Mucosa of stomach (tissue), 1 donor: Measurements from ENCODE around the gene KLHL8.

ENCODE experiments used
- H3K27me3 ChIP-seq: one replicate; pipeline ENCODE4 v1.7.0; 2013; ENCODE audit warnings: mild to moderate bottlenecking, low read length; ENCODE audit not compliant: control insufficient read depth, insufficient read depth
- H3K36me3 ChIP-seq: one replicate; pipeline ENCODE4 v1.7.0; 2013; ENCODE audit warnings: low read length; ENCODE audit not compliant: control insufficient read depth, insufficient read depth
- H3K4me1 ChIP-seq: one replicate; pipeline ENCODE4 v1.7.0; 2013; ENCODE audit warnings: mild to moderate bottlenecking, low read length; ENCODE audit not compliant: control insufficient read depth, insufficient read depth
- H3K4me3 ChIP-seq: one replicate; pipeline ENCODE4 v1.7.0; 2013; ENCODE audit warnings: low read length
- H3K9ac ChIP-seq: one replicate; pipeline ENCODE4 v1.7.0; 2013; ENCODE audit warnings: mild to moderate bottlenecking, low read length, moderate library complexity
- H3K9me3 ChIP-seq: one replicate; pipeline ENCODE4 v1.7.0; 2013; ENCODE audit warnings: mild to moderate bottlenecking, low read length, moderate library complexity; ENCODE audit not compliant: control insufficient read depth
- donor health status: Pancreatic carcinoma.

The KLHL8 gene

GRCh38 chr4:87220094-87220822 is at the start of gene KLHL8:
TSS of gene KLHL8 (minus strand) at chr4:87220618. CDS start at chr4:87195539, 25,079 bp downstream.
- H3K4me3 ChIP-seq, result peak within 1 kb of the TSS; percentile 87
- H3K27me3 ChIP-seq, result no peaks in the 10 kb centered on the region
- H3K9ac ChIP-seq, result peak within 1 kb of the TSS; percentile 93
- H3K36me3 ChIP-seq, result no peaks in the 10 kb centered on the region
- no peaks in the 10 kb centered on the region for H3K4me1 ChIP-seq
- H3K9me3 ChIP-seq, result no peaks in the 10 kb centered on the region

GRCh38 chr4:87270144-87270543 is 49.7 kb upstream of the KLHL8 start:
- H3K9me3 ChIP-seq, result no peaks in the 10 kb centered on the region
- H3K27me3 ChIP-seq, result no peaks in the 10 kb centered on the region
- no peak overlapping the region for H3K9ac ChIP-seq
- no peaks in the 10 kb centered on the region for H3K36me3 ChIP-seq
- no peak overlapping the region for H3K4me3 ChIP-seq
- no peaks in the 10 kb centered on the region for H3K4me1 ChIP-seq

- H3K36me3 ChIP-seq, result no peaks in the 10 kb centered on the region
- no peaks in the 10 kb centered on the region for H3K27me3 ChIP-seq
Observed at GRCh38 chr4:87268411-87268810, 48.0 kb upstream of the KLHL8 start.

GRCh38 chr4:87266986-87267385 is 46.6 kb upstream of the KLHL8 start:
- H3K36me3 ChIP-seq, result no peaks in the 10 kb centered on the region
- H3K9me3 ChIP-seq, result no peaks in the 10 kb centered on the region
- H3K9ac ChIP-seq, result no peak overlapping the region
- no peaks in the 10 kb centered on the region for H3K27me3 ChIP-seq
- H3K4me3 ChIP-seq, result no peak overlapping the region
- no peaks in the 10 kb centered on the region for H3K4me1 ChIP-seq

More at GRCh38 chr4:87268411-87268810, 48.0 kb upstream of the KLHL8 start:
- H3K4me3 ChIP-seq, result no peak overlapping the region
- H3K9me3 ChIP-seq, result no peaks in the 10 kb centered on the region
- no peak overlapping the region for H3K9ac ChIP-seq
- no peaks in the 10 kb centered on the region for H3K4me1 ChIP-seq

GRCh38 chr4:87262886-87263285 is 42.5 kb upstream of the KLHL8 start:
- Histone ChIP-seq H3K27me3 (no peaks in the 10 kb centered on the region), H3K4me3 (no peak overlapping the region), H3K9ac (no peak overlapping the region), H3K36me3 (no peaks in the 10 kb centered on the region), H3K9me3 (no peaks in the 10 kb centered on the region), H3K4me1 (no peaks in the 10 kb centered on the region)

- Histone ChIP-seq H3K4me3 (no peak overlapping the region), H3K27me3 (no peaks in the 10 kb centered on the region), H3K36me3 (no peaks in the 10 kb centered on the region), H3K9ac (no peak overlapping the region), H3K9me3 (no peaks in the 10 kb centered on the region), H3K4me1 (no peaks in the 10 kb centered on the region)
Observed at GRCh38 chr4:87260477-87260876, 40.1 kb upstream of the KLHL8 start.

GRCh38 chr4:87258677-87259076 is 38.3 kb upstream of the KLHL8 start:
- H3K4me1 ChIP-seq, result no peaks in the 10 kb centered on the region
- H3K36me3 ChIP-seq, result no peaks in the 10 kb centered on the region
- no peaks in the 10 kb centered on the region for H3K27me3 ChIP-seq
- H3K9me3 ChIP-seq, result no peaks in the 10 kb centered on the region
- no peak overlapping the region for H3K4me3 ChIP-seq
- no peak overlapping the region for H3K9ac ChIP-seq

GRCh38 chr4:87257523-87257922 is 37.1 kb upstream of the KLHL8 start:
- Histone ChIP-seq H3K9ac (no peak overlapping the region), H3K4me1 (no peaks in the 10 kb centered on the region), H3K36me3 (no peaks in the 10 kb centered on the region), H3K4me3 (no peak overlapping the region), H3K27me3 (no peaks in the 10 kb centered on the region), H3K9me3 (no peaks in the 10 kb centered on the region)

GRCh38 chr4:87255755-87256154 is 35.3 kb upstream of the KLHL8 start:
- Histone ChIP-seq H3K4me3 (no peak overlapping the region), H3K9me3 (no peaks in the 10 kb centered on the region)

GRCh38 chr4:87251106-87251505 is 30.7 kb upstream of the KLHL8 start:
- H3K4me1 ChIP-seq, result no peaks in the 10 kb centered on the region
- no peaks in the 10 kb centered on the region for H3K36me3 ChIP-seq
- H3K27me3 ChIP-seq, result no peaks in the 10 kb centered on the region
- no peaks in the 10 kb centered on the region for H3K9me3 ChIP-seq
- H3K4me3 ChIP-seq, result no peak overlapping the region
- H3K9ac ChIP-seq, result no peak overlapping the region

More at GRCh38 chr4:87255755-87256154, 35.3 kb upstream of the KLHL8 start:
- Histone ChIP-seq H3K4me1 (no peaks in the 10 kb centered on the region), H3K27me3 (no peaks in the 10 kb centered on the region), H3K36me3 (no peaks in the 10 kb centered on the region), H3K9ac (no peak overlapping the region)

GRCh38 chr4:87250294-87250693 is 29.9 kb upstream of the KLHL8 start:
- no peak overlapping the region for H3K4me3 ChIP-seq
- H3K36me3 ChIP-seq, result no peaks in the 10 kb centered on the region
- no peaks in the 10 kb centered on the region for H3K9me3 ChIP-seq
- no peaks in the 10 kb centered on the region for H3K4me1 ChIP-seq
- no peak overlapping the region for H3K9ac ChIP-seq
- no peaks in the 10 kb centered on the region for H3K27me3 ChIP-seq

GRCh38 chr4:87249332-87250019 is 29.1 kb upstream of the KLHL8 start:
- H3K36me3 ChIP-seq, result no peaks in the 10 kb centered on the region
- no peak overlapping the region for H3K9ac ChIP-seq
- no peaks in the 10 kb centered on the region for H3K4me1 ChIP-seq
- H3K4me3 ChIP-seq, result no peak overlapping the region
- no peaks in the 10 kb centered on the region for H3K9me3 ChIP-seq
- no peaks in the 10 kb centered on the region for H3K27me3 ChIP-seq
